DMS 273 treated with DMSO at 0.1 percent for 48 hours (cell line): ENCODE results near the gene BRME1.
A peak's percentile ranks its signal among the peaks of the same experiment; 100 is the strongest.

Source experiments
- DNase-seq: peaks from one replicate; lab custom pipeline; 2025; lab: John Stamatoyannopoulos, UW

The BRME1 gene

DNA sequence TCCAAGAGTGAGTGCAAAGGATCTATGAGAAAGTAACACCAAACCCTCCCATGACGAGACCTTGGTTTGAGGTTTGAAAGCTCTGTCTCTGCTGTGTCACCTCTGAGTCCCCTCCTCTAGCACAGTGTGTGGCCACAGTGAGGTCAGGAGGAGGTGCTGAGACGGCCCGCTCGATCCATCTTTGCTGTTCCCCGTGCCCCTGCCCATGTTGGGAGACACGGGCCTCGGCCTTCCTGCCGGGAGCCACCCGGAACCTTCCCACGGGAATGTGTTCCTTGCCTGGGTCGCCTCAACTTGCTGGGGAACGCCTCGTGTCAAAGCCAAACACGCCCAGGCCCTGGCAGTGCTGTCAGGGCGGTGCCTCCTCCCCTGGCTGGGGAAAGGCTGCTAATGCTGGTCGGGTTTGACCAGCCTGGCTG is 18.9 kb downstream of the BRME1 start:
- DNase-seq: no peak

DNA sequence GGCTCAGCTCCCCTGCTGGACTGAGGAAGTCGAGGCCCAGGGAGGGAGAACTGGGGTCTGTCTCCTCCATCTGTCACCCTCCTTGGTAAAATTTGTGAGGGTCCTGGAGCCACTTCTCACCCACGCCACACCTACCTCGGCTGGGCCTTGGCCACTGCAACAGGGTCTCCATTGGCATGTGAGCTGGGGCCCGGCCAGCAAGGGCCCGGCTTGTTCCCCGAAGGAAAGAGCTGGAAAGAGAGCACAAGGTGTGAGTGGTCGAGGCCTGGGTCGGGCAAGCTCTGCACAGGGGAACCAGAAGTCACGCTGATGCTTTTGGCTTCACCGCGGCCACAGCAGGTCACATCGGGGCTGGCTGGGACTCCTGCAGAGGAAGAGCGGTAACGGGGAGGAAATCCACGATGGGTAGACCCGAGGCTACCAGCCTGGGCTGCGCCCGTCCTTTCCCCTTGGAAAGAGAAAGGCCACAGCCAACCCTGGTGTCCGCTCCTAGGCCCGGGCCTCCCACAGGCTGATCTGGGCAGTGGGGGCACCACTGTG is 20.0 kb downstream of the BRME1 start:
- DNase-seq: no peak

DNA sequence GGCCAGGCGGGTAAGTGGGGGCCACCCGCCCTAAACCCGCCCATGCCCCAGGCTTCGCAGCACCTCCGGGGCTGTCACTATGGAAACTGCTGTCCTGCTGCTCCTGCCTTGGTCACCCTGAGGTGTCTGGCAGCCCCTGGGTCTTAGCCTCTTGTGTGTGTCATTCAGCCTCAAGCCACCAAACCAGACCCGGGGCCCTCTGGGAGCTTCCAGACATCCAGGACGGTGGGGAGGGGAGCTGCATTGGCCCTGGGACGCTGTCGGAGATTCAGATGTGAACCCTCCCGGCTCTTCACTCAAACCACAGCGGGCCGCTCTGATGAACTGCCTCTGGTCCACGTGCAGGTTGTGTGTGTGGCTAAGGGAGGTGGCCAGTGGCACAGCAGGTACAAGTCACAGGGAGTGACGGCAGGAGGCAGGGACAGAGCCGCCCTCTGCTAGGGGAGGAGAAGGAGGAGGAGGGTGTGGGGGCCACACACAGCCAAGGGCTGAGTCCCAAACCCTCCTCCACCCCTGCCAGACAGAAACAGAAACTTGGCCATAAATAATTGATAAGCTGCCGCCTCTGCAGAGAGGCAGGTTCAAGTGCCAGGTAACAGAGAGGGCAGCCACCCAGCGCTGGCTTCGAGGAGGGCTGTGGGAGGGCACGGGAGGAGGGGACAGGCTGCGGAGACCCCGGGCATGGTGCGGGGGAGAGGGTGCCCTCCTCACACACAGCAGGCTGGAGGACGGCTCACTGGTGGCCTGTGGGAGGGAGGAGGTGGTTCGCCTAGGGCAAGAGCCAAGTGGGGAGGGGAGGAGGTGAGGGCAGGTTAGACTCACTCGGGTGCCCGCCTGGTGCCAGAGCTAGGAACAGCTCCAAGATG is 21.0 kb downstream of the BRME1 start:
- no peak for DNase-seq

DNA sequence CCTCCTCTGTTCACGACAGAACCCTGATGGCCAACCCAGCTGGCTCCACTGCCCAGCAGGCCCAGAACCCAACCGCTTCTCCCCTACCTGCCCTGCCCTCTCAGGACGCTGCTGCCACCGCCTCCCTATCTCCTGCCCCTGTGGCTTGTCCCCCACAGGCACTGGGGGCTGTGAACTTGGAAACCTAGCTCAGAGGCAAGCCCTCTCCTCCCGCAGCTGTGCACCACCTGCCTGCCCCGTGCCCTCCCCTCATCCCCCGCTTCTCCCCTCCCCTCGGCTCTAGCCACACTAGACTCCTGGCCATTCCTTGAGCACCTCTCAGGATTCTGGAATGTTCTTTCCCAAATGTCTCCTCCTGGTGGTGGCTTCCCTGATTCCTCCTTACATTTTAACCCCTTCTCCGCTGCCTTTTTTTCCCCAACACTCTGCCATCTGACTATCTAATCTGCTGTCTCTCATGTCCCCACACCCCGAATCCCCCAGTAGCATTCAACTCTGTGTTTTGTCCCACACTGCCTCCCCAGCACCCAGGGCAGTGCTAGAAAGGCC is 22.3 kb downstream of the BRME1 start:
- DNase-seq: no peak

DNA sequence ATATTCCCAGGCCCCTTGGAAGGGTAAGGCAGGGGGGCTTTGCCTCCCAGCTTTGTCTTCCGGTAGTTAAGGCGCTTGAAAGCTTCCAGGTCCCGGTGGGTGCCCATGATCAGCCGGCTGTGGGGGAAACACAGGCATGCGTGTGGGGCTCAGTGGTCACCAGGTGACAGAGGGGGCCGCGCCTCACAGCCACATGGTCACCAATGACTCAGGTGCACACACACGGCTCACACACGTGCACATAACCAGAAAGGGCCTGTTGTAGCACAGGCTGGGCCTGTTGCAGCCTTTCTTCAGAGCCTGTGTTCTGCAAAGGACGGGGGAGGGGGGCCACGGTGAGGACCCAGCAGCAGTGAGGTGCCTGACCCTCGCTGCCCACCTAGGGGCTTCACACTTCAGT is 23.1 kb downstream of the BRME1 start:
- DNase-seq: no peak

DNA sequence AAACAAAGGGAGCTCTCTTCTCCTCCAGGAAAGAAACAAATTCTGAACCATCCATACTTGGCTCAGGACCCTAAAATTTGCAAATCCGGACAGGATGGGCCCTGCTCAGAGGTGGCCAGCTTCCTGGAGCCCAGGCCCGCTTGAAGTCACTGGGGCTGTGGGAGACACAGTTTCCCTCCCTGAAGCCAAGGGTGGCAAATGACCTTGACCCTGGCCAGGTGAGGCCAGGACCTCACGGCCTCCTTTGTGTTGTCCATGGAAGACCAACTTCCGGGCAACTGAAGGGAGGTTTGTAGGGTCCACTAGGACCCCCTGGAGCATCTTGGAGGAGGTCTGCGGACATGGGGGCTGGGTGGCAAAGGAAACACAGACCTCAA is 23.5 kb downstream of the BRME1 start:
- DNase-seq: no peak

DNA sequence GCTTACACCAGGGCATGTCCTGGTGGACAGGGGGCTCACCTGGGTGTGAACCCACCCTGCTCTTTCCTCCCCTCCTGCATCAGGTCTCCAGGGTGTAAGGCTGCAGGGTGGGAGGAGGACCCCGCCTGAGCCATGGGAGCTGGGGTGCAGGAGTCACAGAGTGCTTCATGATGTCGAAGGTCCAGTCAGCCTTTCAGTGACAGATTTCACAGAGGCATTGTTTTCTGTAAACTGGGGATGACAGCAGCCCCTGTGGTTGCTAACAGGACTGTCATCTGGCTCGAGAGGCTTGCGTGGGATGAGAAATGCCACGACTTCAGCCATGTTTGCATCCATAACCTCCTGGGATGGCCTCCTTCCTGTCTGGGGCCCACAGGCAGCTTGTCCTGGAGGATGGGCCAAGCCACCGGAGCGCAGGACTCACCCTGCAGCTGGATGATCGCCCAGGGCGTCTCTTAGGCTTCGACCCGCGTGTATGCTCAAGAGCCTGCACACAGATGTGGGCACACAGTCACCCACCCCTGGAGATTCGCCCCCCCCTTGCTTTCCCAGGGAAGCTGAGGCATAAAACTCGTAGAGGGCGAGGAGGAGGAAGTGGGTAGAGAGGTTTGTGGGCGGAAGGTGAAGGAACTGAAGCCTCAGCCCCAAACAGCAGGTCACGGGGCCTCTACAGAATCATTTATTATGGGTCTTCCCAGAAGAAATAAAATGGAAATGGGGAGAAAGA is 24.1 kb downstream of the BRME1 start:
- DNase-seq: no peak

DNA sequence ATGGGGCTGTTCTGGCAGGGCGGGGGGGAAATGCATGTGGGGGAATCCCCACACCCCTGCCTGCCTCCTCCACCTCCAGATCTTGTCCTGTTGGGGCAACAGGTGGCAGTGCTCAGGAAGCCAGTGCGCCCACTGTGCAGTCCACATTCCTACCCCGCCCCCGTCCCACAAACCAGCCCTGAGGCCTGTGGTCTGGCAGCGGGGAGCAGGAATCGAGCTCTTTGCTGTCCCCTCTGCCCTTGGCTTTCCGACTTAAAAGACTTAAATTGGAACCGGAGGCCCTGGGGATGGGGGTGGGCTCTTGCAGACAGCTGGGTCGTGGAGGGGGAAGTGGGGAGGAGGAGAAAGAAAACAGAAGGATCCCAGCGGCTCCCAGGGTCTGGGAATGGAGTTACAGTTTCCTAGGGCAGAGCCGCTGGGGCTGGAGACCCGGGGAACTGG is 24.6 kb downstream of the BRME1 start:
- DNase-seq: no peak

DNA sequence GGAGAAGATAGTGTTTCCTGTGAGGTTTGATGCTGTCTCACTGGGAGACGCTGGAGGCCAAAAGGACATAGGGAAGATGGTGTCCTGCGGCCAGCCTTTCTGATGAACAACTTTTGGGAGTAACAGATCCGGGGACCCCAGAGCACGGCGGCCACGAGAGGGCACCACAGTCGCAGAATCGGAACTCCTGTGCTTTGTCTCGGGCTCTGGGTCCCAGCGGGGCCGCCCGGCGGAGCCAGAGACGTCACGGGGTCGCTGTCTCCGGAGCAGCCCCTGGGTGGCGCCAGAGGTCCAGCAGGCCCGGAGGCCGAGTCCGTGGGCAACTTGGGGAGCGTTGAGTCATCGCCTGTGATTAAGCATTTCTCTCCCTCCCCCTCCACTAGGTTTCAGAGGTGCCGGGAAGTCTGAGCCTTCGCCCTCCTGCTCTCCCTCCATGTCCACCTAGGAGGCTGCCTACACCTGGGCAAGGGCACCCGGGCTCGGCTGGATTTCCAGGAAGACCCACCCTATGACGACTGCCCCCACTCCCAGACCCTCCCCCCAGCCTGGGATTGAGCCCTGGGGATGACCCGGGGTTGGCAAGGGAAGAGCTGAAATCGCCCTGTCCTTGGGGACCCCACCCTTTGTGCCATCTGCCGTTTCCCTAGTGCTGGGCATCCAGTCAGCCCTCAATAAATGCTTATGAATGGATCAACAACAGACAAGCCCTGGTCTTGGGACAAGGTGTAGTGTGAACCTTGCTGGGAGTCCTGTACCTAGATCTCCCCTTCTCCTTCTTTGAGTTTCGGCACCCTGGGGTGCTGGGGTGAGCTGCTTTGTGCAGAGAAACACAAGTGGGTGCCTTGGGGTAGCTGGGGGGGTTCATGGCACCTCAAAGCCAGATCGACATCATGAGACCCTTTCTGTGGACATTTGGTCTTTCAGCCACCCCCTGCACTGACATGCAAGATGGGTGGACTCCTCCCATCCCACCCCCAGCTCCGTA is 25.6 kb downstream of the BRME1 start:
- peak; percentile 87 for DNase-seq

DNA sequence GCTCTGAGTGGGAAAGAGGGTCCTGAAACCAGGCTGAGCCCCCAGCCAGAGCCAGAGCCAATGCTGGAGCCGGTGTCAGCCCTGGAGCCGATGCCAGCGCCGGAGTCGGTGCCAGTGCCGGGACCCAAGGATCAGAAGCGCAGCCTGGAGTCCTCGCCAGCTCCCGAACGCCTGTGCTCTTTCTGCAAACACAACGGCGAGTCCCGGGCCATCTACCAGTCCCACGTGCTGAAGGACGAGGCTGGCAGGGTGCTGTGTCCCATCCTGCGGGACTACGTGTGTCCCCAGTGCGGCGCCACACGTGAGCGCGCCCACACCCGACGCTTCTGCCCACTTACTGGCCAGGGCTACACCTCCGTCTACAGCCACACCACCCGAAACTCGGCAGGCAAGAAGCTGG is 28.6 kb downstream of the BRME1 start:
- no peak for DNase-seq

DNA sequence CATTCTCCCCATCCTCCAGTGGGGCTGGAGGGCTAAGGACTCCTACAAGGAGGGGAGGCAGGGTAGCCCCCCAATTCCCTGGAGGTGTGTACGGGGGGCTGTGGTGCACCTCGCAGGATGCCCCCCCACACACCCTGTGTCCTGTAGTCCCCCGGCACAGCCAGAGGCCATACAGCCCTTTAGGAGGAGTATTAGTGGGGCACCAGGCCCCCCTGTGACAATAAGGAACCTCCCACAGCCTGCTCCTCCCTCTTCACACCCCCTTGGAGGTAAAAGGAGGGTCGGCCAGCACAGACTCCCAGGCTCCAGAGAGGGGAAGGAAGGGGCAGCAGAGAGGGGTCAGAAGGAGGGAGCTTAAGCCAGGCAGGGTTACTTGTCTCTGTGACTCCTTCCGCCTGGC is 29.1 kb downstream of the BRME1 start, which contains the start of gene NANOS3:
TSS of gene NANOS3 (plus strand) at position 301 of the 400 bp plus-strand sequence. CDS start 115 bp downstream, outside the sequence.
- no peak for DNase-seq

DNA sequence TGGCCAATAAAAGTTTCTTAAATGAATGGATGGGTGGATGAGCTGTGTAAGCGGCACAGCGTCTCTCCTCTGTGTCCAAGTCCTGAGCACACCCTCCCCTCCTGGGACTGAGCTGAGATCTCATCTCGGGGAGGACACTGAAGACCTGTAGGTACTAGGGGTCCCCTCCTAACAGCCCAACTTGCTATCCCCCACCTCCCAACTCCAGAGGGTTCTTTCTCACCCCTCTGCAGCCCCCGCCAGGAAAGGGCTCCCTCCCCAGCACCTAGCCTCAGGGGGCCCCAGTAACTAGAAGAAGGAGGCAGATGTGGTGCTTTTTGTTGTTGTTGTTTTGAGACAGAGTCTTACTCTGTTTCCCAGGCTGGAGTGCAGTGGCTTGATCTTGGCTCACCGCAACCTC is 30.1 kb downstream of the BRME1 start:
- no peak for DNase-seq

DNA sequence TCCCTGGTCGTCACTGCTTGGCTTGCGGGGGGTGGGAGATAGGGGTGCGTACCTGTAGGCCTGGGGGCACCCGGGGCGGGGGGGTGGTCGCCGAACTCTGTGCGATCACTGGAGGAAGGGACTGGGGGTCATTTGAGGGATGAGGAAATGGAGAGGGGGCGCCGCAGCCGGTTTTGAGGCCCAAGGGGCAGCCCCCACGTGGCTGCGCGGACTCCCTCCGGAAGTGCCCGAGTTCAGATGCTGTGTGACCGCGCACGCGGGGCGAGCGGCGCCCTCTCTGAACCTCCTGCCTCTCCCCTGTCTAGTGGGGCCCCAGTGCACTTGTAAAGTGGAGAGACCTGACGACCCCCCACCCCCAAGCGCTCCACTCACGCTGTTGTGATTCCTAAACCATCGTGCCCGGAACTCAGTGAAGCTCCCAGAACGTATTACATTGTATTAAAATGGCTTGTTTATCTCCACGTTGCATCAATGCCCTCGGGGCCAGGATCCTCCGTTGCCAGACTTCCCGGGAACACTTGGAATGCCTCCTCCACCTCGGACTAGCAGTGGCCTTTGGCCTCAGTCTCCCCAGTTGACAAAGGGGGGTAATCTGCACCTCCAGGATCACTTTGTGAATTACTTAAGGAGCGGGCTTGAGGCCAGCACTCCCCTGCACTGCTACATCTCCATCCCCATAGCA is 31.9 kb downstream of the BRME1 start:
- no peak for DNase-seq

DNA sequence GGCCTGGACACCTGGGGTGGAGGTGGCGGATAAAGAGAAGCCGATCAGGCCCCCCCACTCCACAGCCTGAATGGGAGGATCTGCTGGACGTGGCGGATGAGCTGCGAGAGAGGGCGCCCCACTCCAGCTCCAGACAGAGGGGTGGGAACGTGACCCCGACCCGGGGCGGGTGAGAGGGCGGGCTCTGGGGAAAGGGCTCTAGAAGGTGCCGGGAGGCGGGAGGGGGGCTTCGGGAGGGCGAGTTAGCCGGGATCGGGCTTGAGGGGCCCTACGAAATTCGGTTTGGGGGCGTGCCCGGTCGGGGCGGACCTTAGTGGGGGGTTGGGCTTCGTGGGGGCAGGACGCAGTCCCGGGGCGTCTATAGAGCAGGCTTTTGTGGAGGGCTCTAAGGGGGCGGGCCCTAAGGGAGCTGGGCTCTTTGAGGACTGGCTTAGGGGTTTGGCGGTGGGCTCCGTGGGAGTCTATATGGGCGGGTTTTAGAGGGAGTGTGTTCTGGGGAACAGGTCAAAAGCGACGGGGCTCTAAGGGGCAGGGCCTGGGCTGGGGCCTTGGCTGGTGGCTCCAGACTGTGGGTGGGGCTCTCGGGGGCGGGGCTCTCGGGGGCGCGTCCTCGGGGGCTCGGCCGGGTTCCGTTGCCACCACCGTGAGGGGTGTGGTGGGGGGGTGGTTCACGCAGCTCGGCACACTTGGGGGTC is 33.1 kb downstream of the BRME1 start:
- DNase-seq: no peak

DNA sequence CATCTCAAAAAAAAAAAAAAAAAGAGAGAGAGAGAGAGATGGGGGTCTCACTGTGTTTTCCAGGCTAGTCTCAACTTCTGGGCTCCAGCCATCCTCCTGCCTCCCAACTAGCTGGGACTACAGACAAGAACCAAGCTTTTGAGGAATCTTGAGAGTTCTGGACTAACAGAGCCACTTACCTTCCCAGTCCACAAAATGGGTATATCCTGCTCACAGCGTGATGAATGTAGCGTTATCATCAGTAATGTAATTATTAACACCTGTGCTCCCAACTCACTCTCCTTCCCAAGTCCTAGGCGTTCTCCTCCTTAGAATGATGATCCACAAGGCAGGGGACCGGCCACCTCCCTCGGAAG is 33.6 kb downstream of the BRME1 start:
- no peak for DNase-seq

DNA sequence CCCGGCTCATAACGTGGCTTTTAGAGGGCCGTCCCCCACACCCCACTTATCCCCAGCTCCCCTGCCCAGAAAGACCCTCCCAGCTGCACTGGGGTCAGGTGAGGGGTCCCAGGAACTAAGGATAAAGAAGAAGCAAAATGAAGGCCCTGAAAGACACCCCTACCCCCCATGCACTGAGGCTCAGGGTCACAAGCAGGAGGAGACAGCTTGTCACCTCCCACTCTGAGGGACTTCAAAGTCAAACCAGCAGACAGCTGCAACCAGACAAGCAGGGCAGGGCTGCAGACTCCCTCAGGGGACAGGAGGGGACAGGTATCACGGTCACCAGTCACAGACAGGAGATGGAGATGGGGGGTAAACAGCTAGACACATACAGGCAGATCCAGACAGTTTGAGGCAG is 35.0 kb downstream of the BRME1 start:
- no peak for DNase-seq

DNA sequence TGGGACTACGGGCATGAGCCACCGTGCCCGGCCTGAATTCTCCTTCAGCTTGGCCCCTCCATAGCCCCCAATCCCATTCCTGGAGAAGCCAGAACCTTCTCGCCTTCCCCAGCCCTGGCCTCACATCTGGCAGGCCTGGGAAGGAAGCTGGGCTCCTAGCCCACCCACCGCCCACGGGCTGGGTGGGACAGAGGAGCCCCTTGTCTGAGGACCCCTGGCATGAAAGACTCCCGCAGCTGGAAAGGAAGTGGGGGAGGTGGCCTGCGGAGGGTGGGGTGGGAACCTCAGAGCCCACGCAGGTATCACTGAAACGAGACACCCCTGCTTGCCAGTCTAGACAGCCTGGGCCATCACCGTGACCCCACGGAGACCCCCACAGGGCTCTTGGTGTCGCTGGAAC is 36.6 kb downstream of the BRME1 start:
- DNase-seq: no peak

DNA sequence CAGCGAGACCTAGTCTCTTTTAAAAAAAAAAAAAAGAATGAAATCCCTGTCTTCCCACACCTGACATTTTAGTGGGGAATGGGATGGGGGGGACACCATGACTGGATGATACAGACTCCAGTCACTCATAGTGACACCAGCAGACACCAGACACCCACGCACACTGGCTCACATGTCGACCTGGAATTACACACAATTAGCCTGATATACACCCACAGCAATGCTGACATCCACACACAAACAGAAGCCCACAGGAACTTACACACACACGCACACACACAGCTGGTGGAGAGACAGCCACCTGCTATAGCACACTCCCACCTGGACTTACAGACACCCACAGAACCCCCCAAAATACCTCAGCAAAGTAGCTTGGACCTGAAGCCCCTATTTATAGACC is 37.3 kb downstream of the BRME1 start:
- no peak for DNase-seq

DNA sequence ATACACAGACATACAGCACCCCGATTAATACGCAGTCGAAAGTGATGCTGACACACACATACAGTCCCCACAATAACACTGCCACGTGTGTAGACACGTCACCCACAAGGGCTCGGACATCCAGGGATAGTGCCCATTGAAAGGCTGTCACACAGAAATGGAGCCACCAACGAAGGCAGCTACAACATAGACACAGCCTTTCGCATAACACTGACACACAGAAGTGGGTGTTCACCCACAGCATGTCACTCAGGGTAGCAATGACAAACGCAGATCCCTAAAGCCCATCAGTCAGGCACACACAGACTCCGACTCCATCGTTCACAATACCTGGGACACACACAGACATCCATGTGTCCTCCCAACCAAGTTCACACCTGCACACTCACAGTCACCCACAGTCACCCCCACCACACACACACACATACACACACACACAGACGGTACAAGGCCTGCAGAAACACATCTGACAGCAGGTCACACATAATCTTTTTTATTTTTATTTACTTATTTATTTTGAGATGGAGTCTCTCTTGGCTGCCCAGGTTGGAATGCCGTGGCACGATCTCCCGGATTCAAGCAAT is 39.4 kb downstream of the BRME1 start:
- DNase-seq: no peak
